HG03135 (cell line): Measurements from ENCODE around the gene GFRA1.

ENCODE experiments used
- ATAC-seq: cut with Tn5 transposase; IDR thresholded peaks from one replicate; pipeline ENCODE4 v1.9.1; 2021; ENCODE audit warnings: mild to moderate bottlenecking, moderate library complexity; ENCODE audit not compliant: unreplicated experiment

GFRA1 gene

GRCh38 chr10:116272440-116273283 is at the start of gene GFRA1:
TSS of gene GFRA1 (minus strand) at chr10:116273206. CDS start at chr10:116272029, 1,177 bp downstream.
- no peak for ATAC-seq

GRCh38 chr10:116316503-116316902 is 43.5 kb upstream of the GFRA1 start:
- ATAC-seq: no peak

- ATAC-seq: no peak
These were observed 39.5 kb upstream of the GFRA1 start for GRCh38 chr10:116312548-116312947.

- no peak for ATAC-seq
These were observed 38.9 kb upstream of the GFRA1 start for GRCh38 chr10:116311706-116312490.

GRCh38 chr10:116311016-116311415 is 38.0 kb upstream of the GFRA1 start:
- no peak for ATAC-seq

- ATAC-seq: no peak
These were observed 34.4 kb upstream of the GFRA1 start for GRCh38 chr10:116307455-116307854.

- no peak for ATAC-seq
These were observed 33.8 kb upstream of the GFRA1 start for GRCh38 chr10:116306847-116307246.

GRCh38 chr10:116304923-116305322 is 31.9 kb upstream of the GFRA1 start:
- no peak for ATAC-seq

GRCh38 chr10:116300542-116300941 is 27.5 kb upstream of the GFRA1 start:
- no peak for ATAC-seq

GRCh38 chr10:116298586-116298985 is 25.6 kb upstream of the GFRA1 start:
- no peak for ATAC-seq

GRCh38 chr10:116296291-116296721 is 23.3 kb upstream of the GFRA1 start:
- no peak for ATAC-seq

GRCh38 chr10:116292493-116292892 is 19.5 kb upstream of the GFRA1 start:
- no peak for ATAC-seq

- no peak for ATAC-seq
These were observed 16.6 kb upstream of the GFRA1 start for GRCh38 chr10:116289652-116290051.

- no peak for ATAC-seq
These were observed 15.0 kb upstream of the GFRA1 start for GRCh38 chr10:116287906-116288501.

- ATAC-seq: no peak
These were observed 13.7 kb upstream of the GFRA1 start for GRCh38 chr10:116286626-116287200.

- ATAC-seq: no peak
These were observed 8.8 kb upstream of the GFRA1 start for GRCh38 chr10:116281775-116282174.

GRCh38 chr10:116278846-116279245 is 5.8 kb upstream of the GFRA1 start:
- no peak for ATAC-seq

- ATAC-seq: no peak
These were observed 4.0 kb upstream of the GFRA1 start for GRCh38 chr10:116276981-116277380.

GRCh38 chr10:116274064-116274904 is 1.3 kb upstream of the GFRA1 start:
- ATAC-seq: no peak
